ENCODE results near the gene NACC1. TPM values are rescaled to one million over a fixed set of nuclear protein-coding genes. Genes with fewer than 3 reads are reported as not detected.

NACC1 gene
- total RNA-seq, 2 donors from 2014 or later, result 23.1 to 26.4 TPM

DNA sequence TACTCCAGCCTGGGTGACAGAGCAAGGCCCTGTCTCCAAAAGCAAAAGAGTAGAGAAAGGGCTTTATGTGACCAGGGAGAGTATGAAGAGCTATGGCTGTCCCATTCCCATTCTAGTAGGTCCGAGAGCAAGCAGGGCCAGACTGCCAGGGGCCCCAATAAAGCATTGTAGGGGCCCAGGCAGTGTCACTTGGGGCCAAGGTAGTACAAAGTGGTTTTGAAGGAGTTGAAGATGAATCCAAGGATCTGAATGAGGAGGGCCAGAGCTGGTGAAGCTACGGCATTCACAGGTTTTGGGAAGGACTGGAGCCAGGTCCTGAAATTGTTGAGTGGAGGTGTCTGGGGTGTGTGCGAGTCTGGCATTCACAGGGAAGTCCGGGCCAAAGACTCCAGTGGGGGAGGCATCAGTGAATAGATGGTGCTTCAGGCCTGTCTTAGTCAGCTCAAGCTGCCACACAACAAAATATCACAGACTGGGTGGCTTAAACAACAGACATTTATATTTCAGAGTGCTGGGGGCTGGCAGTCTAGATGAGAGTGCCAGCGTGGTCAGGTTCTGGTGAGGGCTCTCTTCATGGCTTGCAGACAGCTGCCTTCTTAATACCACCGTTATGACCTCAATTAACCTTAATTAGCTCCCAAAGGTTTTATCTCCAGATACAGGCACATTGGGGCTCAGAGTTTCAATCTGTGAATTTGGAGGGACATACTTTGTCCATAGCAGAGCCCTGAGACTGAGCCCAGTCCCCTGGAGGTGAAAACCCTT lies 9.9 kb downstream of the NACC1 start:
- ATAC-seq (no peak), DNase-seq (no peak)
- H3K9me3 ChIP-seq (ENCODE audit: control insufficient read depth, low read length, poor library complexity, severe bottlenecking), result no peaks in the 10 kb centered on the region
- H3K4me3 Mint-ChIP-seq, result no peak overlapping the region
- no peaks in the 10 kb centered on the region for H3K36me3 Mint-ChIP-seq (ENCODE audit: low read depth)
- peak overlapping the region; percentile 43 for H3K27ac Mint-ChIP-seq
- no peaks in the 10 kb centered on the region for H3K27me3 Mint-ChIP-seq
- H3K4me1 Mint-ChIP-seq, result peaks cover 27% of the 10 kb centered on the region

- DNase-seq (no peak), ATAC-seq (no peak)
- no peaks in the 10 kb centered on the region for H3K9me3 ChIP-seq (ENCODE audit: control insufficient read depth, low read length, poor library complexity, severe bottlenecking)
- Mint-ChIP-seq H3K4me1 (peaks cover 27% of the 10 kb centered on the region), H3K27me3 (no peaks in the 10 kb centered on the region), H3K4me3 (no peak overlapping the region), H3K36me3 (ENCODE audit: low read depth) (no peaks in the 10 kb centered on the region), H3K27ac (peak overlapping the region; percentile 43)
Measured at GRCh38 chr19:13128583-13128982, 10.5 kb downstream of the NACC1 start.

DNA sequence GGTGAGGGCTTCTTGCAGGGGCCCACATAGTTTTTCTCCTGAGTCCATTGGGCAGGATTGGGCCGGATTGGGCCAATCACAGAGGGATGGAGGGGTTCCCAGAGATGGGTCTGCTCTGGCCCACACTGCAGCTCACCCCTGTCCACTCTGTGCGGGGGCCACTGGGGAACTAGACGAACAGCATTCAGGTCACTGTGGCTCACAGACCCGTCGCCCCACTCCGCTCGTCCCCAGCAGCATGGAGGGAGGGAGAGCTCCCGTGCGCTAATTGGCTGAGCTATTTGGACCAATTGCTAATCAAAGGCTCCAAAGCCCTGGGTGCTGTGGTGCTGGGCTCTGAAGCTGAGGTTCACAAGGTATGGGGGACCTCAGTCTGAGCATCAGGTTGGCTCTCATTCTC lies 11.3 kb downstream of the NACC1 start:
- no peaks in the 10 kb centered on the region for H3K36me3 Mint-ChIP-seq (ENCODE audit: low read depth)
- no peak overlapping the region for H3K27ac Mint-ChIP-seq
- H3K9me3 ChIP-seq (ENCODE audit: control insufficient read depth, low read length, poor library complexity, severe bottlenecking), result no peaks in the 10 kb centered on the region
- DNase-seq, result no peak
- H3K4me3 Mint-ChIP-seq, result no peak overlapping the region
- ATAC-seq, result no peak
- no peaks in the 10 kb centered on the region for H3K27me3 Mint-ChIP-seq
- peaks cover 30% of the 10 kb centered on the region for H3K4me1 Mint-ChIP-seq

DNA sequence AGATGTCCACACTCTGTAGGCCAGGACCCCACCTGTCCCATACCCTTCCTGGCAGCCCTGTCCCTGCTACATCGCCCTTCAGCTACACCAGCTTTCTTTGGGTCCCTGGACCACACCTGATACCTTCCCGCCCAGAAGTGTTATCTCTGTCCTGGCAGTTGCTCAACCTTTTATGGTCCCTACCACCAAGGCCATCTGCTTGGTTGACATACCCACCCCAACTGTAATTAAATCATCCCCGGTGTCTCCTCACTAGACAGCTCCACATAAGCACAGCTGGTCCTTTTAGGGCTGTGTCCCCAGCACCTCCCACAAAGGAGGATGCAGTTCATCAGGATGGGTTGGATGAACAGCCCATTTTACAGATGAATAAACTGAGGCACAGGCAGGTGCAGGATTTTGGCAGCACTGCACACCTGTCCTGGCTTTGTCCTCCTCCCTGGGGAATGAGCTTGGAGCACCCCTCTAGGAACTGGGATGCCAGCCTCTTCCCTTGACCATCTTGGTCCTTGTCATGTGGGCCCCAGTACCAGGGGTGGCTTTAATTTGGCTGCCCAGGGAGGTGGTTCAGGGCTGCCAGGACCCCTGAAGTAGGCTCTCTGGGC lies 12.9 kb downstream of the NACC1 start:
- H3K9me3 ChIP-seq (ENCODE audit: control insufficient read depth, low read length, poor library complexity, severe bottlenecking), result no peaks in the 10 kb centered on the region
- Mint-ChIP-seq H3K27me3 (no peaks in the 10 kb centered on the region), H3K27ac (peak overlapping the region; percentile 66), H3K4me3 (no peak overlapping the region), H3K4me1 (peaks cover 30% of the 10 kb centered on the region), H3K36me3 (ENCODE audit: low read depth) (no peaks in the 10 kb centered on the region)
- no peak for DNase-seq
- no peak for ATAC-seq

- Mint-ChIP-seq H3K36me3 (ENCODE audit: low read depth) (no peaks in the 10 kb centered on the region), H3K4me3 (peak overlapping the region; percentile 83)
Measured at GRCh38 chr19:13132471-13133180, 14.6 kb downstream of the NACC1 start.

GRCh38 chr19:13133241-13133870 lies 15.3 kb downstream of the NACC1 start:
- H3K4me3 Mint-ChIP-seq, result no peak overlapping the region

More at GRCh38 chr19:13132471-13133180, 14.6 kb downstream of the NACC1 start:
- peaks cover 29% of the 10 kb centered on the region for H3K4me1 Mint-ChIP-seq
- H3K9me3 ChIP-seq (ENCODE audit: control insufficient read depth, low read length, poor library complexity, severe bottlenecking), result no peaks in the 10 kb centered on the region
- peak overlapping the region; percentile 91 for H3K27ac Mint-ChIP-seq
- ATAC-seq (peak; percentile 99), DNase-seq (peak in 1 of 3 donors; percentile 32)
- no peaks in the 10 kb centered on the region for H3K27me3 Mint-ChIP-seq

DNA sequence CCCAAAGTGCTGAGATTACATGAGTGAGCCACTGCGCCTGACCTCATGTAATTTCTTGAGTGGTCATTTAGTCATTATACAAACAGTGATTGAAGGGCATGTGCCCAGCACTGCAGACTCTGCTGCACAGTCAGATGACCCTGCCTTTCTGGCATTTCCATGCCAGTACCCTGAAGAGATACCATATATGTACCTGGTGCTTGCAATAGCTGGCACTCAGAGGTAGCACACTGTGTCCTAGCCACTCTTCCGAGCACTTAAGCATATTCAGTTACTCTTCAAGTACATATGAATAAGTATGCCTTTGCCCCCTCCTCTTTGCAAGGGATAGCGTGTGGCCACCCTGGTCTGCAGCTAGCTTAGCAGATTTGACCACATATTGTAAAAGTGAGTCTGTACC lies 16.6 kb downstream of the NACC1 start:
- ATAC-seq (no peak), DNase-seq (no peak)
- Mint-ChIP-seq H3K4me1 (peaks cover 24% of the 10 kb centered on the region), H3K36me3 (ENCODE audit: low read depth) (peaks cover 2% of the 10 kb centered on the region), H3K27me3 (no peaks in the 10 kb centered on the region), H3K27ac (no peak overlapping the region), H3K4me3 (no peak overlapping the region)
- H3K9me3 ChIP-seq (ENCODE audit: control insufficient read depth, low read length, poor library complexity, severe bottlenecking), result no peaks in the 10 kb centered on the region

More at GRCh38 chr19:13133241-13133870, 15.3 kb downstream of the NACC1 start:
- Mint-ChIP-seq H3K4me1 (peaks cover 25% of the 10 kb centered on the region), H3K27me3 (no peaks in the 10 kb centered on the region), H3K36me3 (ENCODE audit: low read depth) (peaks cover under 1% of the 10 kb centered on the region), H3K27ac (peak overlapping the region; percentile 91)
- H3K9me3 ChIP-seq (ENCODE audit: control insufficient read depth, low read length, poor library complexity, severe bottlenecking), result no peaks in the 10 kb centered on the region
- no peak for DNase-seq
- no peak for ATAC-seq

GRCh38 chr19:13135068-13136062 lies 17.3 kb downstream of the NACC1 start:
- no peak overlapping the region for H3K27ac Mint-ChIP-seq
- peaks cover 2% of the 10 kb centered on the region for H3K36me3 Mint-ChIP-seq (ENCODE audit: low read depth)
- ATAC-seq, result no peak
- H3K9me3 ChIP-seq (ENCODE audit: control insufficient read depth, low read length, poor library complexity, severe bottlenecking), result no peaks in the 10 kb centered on the region
- no peak overlapping the region for H3K4me3 Mint-ChIP-seq
- DNase-seq, result no peak
- H3K27me3 Mint-ChIP-seq, result no peaks in the 10 kb centered on the region
- peaks cover 25% of the 10 kb centered on the region for H3K4me1 Mint-ChIP-seq

- no peaks in the 10 kb centered on the region for H3K9me3 ChIP-seq (ENCODE audit: control insufficient read depth, low read length, poor library complexity, severe bottlenecking)
- Mint-ChIP-seq H3K4me3 (no peak overlapping the region), H3K27ac (no peak overlapping the region), H3K4me1 (peaks cover 18% of the 10 kb centered on the region), H3K27me3 (no peaks in the 10 kb centered on the region), H3K36me3 (ENCODE audit: low read depth) (peaks cover 2% of the 10 kb centered on the region)
- ATAC-seq, result no peak
- no peak for DNase-seq
Measured at GRCh38 chr19:13137290-13137794, 19.3 kb downstream of the NACC1 start.

DNA sequence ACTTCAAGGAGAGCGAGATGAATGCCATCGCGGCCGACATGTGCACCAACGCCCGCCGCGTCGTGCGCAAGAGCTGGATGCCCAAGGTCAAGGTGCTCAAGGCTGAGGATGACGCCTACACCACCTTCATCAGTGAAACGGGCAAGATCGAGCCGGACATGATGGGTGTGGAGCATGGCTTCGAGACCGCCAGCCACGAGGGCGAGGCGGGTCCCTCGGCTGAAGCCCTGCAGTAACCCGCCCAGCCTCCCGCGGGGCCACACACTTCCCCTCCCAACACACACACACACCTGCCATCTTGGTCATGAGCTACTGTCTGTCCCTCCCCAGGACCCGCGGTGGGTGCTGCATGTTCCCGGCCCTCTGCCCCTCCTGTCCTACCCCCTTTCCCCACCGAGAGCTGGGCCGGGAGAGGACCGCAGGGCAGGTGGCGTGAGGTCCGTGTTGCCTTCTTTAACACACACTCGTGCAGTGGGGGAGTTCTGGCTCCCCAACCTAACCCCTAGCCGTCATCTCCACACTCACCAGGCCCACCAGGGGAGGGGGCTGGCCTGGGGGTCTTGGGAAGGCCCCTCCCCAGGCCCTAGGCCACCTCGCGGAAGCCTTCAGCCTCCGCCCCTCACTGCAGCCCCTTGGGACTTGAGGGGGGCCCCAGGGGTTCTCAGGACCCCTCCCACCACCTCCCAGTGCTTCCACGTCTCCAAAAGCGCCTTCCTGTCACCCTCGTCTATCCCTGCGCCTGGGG lies 20.3 kb downstream of the NACC1 start:
- DNase-seq, result no peak
- no peaks in the 10 kb centered on the region for H3K27me3 Mint-ChIP-seq
- peaks cover 2% of the 10 kb centered on the region for H3K36me3 Mint-ChIP-seq (ENCODE audit: low read depth)

GRCh38 chr19:13138916-13139198 lies 20.8 kb downstream of the NACC1 start:
- no peak overlapping the region for H3K27ac Mint-ChIP-seq
- no peak overlapping the region for H3K4me3 Mint-ChIP-seq
- DNase-seq (no peak), ATAC-seq (no peak)
- peaks cover 2% of the 10 kb centered on the region for H3K36me3 Mint-ChIP-seq (ENCODE audit: low read depth)
- H3K27me3 Mint-ChIP-seq, result no peaks in the 10 kb centered on the region
- peaks cover 6% of the 10 kb centered on the region for H3K4me1 Mint-ChIP-seq
- no peaks in the 10 kb centered on the region for H3K9me3 ChIP-seq (ENCODE audit: control insufficient read depth, low read length, poor library complexity, severe bottlenecking)

More for the DNA sequence above, 20.3 kb downstream of the NACC1 start:
- no peaks in the 10 kb centered on the region for H3K9me3 ChIP-seq (ENCODE audit: control insufficient read depth, low read length, poor library complexity, severe bottlenecking)
- ATAC-seq, result no peak
- H3K4me3 Mint-ChIP-seq, result no peak overlapping the region
- H3K27ac Mint-ChIP-seq, result no peak overlapping the region
- peaks cover 8% of the 10 kb centered on the region for H3K4me1 Mint-ChIP-seq

Measured in T-helper 17 cell (primary cell).